Measurements from ENCODE around the gene PROM1.

Gene PROM1

GRCh38 chr4:15935504-15936402 is 148.1 kb downstream of the PROM1 start:
- DNase-seq = peak in 1 of 2 experiments; percentile 68

GRCh38 chr4:15934259-15934658 is 149.6 kb downstream of the PROM1 start:
- DNase-seq = no peak

GRCh38 chr4:15931451-15932210 is 152.2 kb downstream of the PROM1 start:
- DNase-seq = no peak

GRCh38 chr4:15930314-15930713 is 153.5 kb downstream of the PROM1 start:
- no peak for DNase-seq

GRCh38 chr4:15929540-15929939 is 154.3 kb downstream of the PROM1 start:
- DNase-seq = no peak

- no peak for DNase-seq
Measured at GRCh38 chr4:15928883-15929282, 154.9 kb downstream of the PROM1 start.

GRCh38 chr4:15926486-15926885 is 157.3 kb downstream of the PROM1 start:
- DNase-seq = no peak

GRCh38 chr4:15925830-15926229 is 158.0 kb downstream of the PROM1 start:
- no peak for DNase-seq

GRCh38 chr4:15921592-15921932 is 162.3 kb downstream of the PROM1 start:
- no peak for DNase-seq

GRCh38 chr4:15920723-15921591 is 162.9 kb downstream of the PROM1 start:
- peak in 1 of 2 experiments; percentile 48 for DNase-seq

- peak in 1 of 2 experiments; percentile 40 for DNase-seq
Measured at GRCh38 chr4:15918484-15919129, 165.2 kb downstream of the PROM1 start.
